Calu3 (cell line): ENCODE results near the gene CXXC5. TPM values are rescaled to one million over a fixed set of nuclear protein-coding genes. Genes with fewer than 3 reads are reported as not detected.

Source experiments
- BruUV-seq: library from RNA; stranded (reverse); fragments of 400-500 nt; replicated peaks from 2 replicates; lab custom pipeline; 2021; lab: Mats Ljungman, UMichigan
- CTCF ChIA-PET: fragments of 300-600 bp; sonication (Branson Sonifier 250); formaldehyde crosslinking; loops from one replicate; lab custom pipeline; 2022; ENCODE audit warnings: antibody characterized with exemption; lab: Charles Lee
- DNase-seq: peaks from one replicate; pipeline ENCODE4 v3.0.0; 2022
- H3K27ac Mint-ChIP-seq: one replicate; pipeline ENCODE4 v1.8.0; 2022; ENCODE audit warnings: mixed read lengths; ENCODE audit not compliant: unreplicated experiment
- H3K27me3 Mint-ChIP-seq: one replicate; pipeline ENCODE4 v1.8.0; 2022; ENCODE audit warnings: mixed read lengths; ENCODE audit not compliant: unreplicated experiment
- H3K36me3 Mint-ChIP-seq: one replicate; pipeline ENCODE4 v1.8.0; 2022; ENCODE audit warnings: mild to moderate bottlenecking, moderate library complexity, mixed read lengths; ENCODE audit not compliant: insufficient read depth, unreplicated experiment
- H3K4me1 Mint-ChIP-seq: one replicate; pipeline ENCODE4 v1.8.0; 2022; ENCODE audit warnings: mild to moderate bottlenecking, low read depth, mixed read lengths; ENCODE audit not compliant: unreplicated experiment
- H3K4me3 Mint-ChIP-seq: one replicate; pipeline ENCODE4 v1.8.0; 2022; ENCODE audit warnings: mild to moderate bottlenecking, low read depth, moderate library complexity, mixed read lengths; ENCODE audit not compliant: unreplicated experiment
- H3K9me3 Mint-ChIP-seq: one replicate; pipeline ENCODE4 v1.8.0; 2022; ENCODE audit warnings: low read depth, mixed read lengths; ENCODE audit not compliant: unreplicated experiment
- intact Hi-C: fragments of 100-400 bp; cut with micrococcal nuclease; formaldehyde crosslinking; loops from one replicate; pipeline ENCODE4 v1.10.0; 2022; ENCODE audit not compliant: unreplicated experiment
- total RNA-seq: library from RNA; stranded (reverse); gene quantifications from 2 replicates; pipeline ENCODE4 v1.2.3, GENCODE V29; 2022
- TF ChIP-seq, protein P1 (sequence below): fragments of 200-600 bp; IDR thresholded peaks from one replicate; pipeline ENCODE4 v1.8.0; 2022; ENCODE audit warnings: antibody characterized with exemption; ENCODE audit not compliant: unreplicated experiment

CXXC5 gene
- total RNA-seq, 1 experiment from 2014 or later = 69.1 TPM

- TF ChIP-seq, protein P1, sequence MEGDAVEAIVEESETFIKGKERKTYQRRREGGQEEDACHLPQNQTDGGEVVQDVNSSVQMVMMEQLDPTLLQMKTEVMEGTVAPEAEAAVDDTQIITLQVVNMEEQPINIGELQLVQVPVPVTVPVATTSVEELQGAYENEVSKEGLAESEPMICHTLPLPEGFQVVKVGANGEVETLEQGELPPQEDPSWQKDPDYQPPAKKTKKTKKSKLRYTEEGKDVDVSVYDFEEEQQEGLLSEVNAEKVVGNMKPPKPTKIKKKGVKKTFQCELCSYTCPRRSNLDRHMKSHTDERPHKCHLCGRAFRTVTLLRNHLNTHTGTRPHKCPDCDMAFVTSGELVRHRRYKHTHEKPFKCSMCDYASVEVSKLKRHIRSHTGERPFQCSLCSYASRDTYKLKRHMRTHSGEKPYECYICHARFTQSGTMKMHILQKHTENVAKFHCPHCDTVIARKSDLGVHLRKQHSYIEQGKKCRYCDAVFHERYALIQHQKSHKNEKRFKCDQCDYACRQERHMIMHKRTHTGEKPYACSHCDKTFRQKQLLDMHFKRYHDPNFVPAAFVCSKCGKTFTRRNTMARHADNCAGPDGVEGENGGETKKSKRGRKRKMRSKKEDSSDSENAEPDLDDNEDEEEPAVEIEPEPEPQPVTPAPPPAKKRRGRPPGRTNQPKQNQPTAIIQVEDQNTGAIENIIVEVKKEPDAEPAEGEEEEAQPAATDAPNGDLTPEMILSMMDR = peak; percentile 52
- Mint-ChIP-seq H3K27ac (peak overlapping the region; percentile 6), H3K36me3 (peaks cover 29% of the 10 kb centered on the region), H3K27me3 (no peaks in the 10 kb centered on the region), H3K4me3 (no peak overlapping the region), H3K9me3 (no peaks in the 10 kb centered on the region), H3K4me1 (peaks cover 15% of the 10 kb centered on the region)
- CTCF ChIA-PET = interaction anchor here (0.7 to 6.1 kb wide), 8 partner anchors 13 to 75 kb away, joined by 3 to 102 read pairs (median 6); partner anchors contain the start of gene CXXC5
- no TSS peak for BruUV-seq
- DNase-seq = peak; percentile 52
- intact Hi-C loops = loop anchor here (1.0 kb wide), 1 partner anchor 57 kb away; no protein-coding TSS in a partner anchor
Measured at GRCh38 chr5:139690064-139690802, 42.1 kb downstream of the CXXC5 start.

GRCh38 chr5:139690803-139691629, 42.9 kb downstream of the CXXC5 start:
- Mint-ChIP-seq H3K9me3 (no peaks in the 10 kb centered on the region), H3K27ac (peak overlapping the region; percentile 6), H3K4me3 (no peak overlapping the region), H3K36me3 (peaks cover 32% of the 10 kb centered on the region), H3K27me3 (no peaks in the 10 kb centered on the region), H3K4me1 (peaks cover 9% of the 10 kb centered on the region)
- TF ChIP-seq, protein P1 = no peak
- CTCF ChIA-PET = interaction anchor here (1.4 to 6.1 kb wide), 7 partner anchors 13 to 75 kb away, joined by 3 to 102 read pairs (median 5); partner anchors contain the start of gene CXXC5
- no TSS peak for BruUV-seq
- no peak for DNase-seq
- intact Hi-C loops = loop anchor here (1.0 kb wide), 1 partner anchor 58 kb away; no protein-coding TSS in a partner anchor

GRCh38 chr5:139692148-139692547, 44.0 kb downstream of the CXXC5 start:
- no peak overlapping the region for H3K27ac Mint-ChIP-seq
- TF ChIP-seq, protein P1 = no peak
- intact Hi-C loops = no loop called here
- no peak overlapping the region for H3K4me3 Mint-ChIP-seq
- no TSS peak for BruUV-seq
- H3K9me3 Mint-ChIP-seq = no peaks in the 10 kb centered on the region
- peaks cover 8% of the 10 kb centered on the region for H3K4me1 Mint-ChIP-seq
- peaks cover 33% of the 10 kb centered on the region for H3K36me3 Mint-ChIP-seq
- CTCF ChIA-PET = interaction anchor here (1.1 to 6.1 kb wide), 4 partner anchors 31 to 74 kb away, joined by 3 to 102 read pairs (median 4); no protein-coding TSS in a partner anchor
- no peaks in the 10 kb centered on the region for H3K27me3 Mint-ChIP-seq
- no peak for DNase-seq

GRCh38 chr5:139692679-139693308, 44.6 kb downstream of the CXXC5 start:
- CTCF ChIA-PET = interaction anchor here (0.6 to 6.1 kb wide), 4 partner anchors 41 to 97 kb away, joined by 4 to 102 read pairs (median 4); no protein-coding TSS in a partner anchor
- TF ChIP-seq, protein P1 = no peak

More at GRCh38 chr5:139692679-139693308, 44.6 kb downstream of the CXXC5 start:
- no peak overlapping the region for H3K4me3 Mint-ChIP-seq
- no peaks in the 10 kb centered on the region for H3K27me3 Mint-ChIP-seq
- peaks cover 10% of the 10 kb centered on the region for H3K4me1 Mint-ChIP-seq
- DNase-seq = no peak
- H3K27ac Mint-ChIP-seq = no peak overlapping the region
- intact Hi-C loops = no loop called here
- BruUV-seq = no TSS peak
- no peaks in the 10 kb centered on the region for H3K9me3 Mint-ChIP-seq
- peaks cover 34% of the 10 kb centered on the region for H3K36me3 Mint-ChIP-seq
